ENCODE measurements around the gene CHRNA5.
A peak's percentile ranks its signal among the peaks of the same experiment; 100 is the strongest.

Gene CHRNA5

GRCh38 chr15:78640527-78641101 is 75.3 kb downstream of the CHRNA5 start:
- peak; percentile 3 for DNase-seq

GRCh38 chr15:78641102-78641748 is 75.9 kb downstream of the CHRNA5 start, which contains the start of gene CHRNB4:
Gene CHRNB4, minus strand, starts transcription at chr15:78641210. Its CDS starts 77 bp downstream, at chr15:78641133.
- DNase-seq: no peak

GRCh38 chr15:78641749-78642275 is 76.5 kb downstream of the CHRNA5 start:
- no peak for DNase-seq

GRCh38 chr15:78642331-78642730 is 77.0 kb downstream of the CHRNA5 start:
- DNase-seq: no peak

Data from activated naive CD4-positive, alpha-beta T cell treated with Interleukin-2 at 50 U/mL for 16 hours (primary cell).